Ishikawa (cell line): ENCODE measurements around the gene SLC7A7.

Experiments used
- CEBPB ChIP-seq: IDR thresholded peaks from 2 replicates; pipeline ENCODE4 v1.6.1; 2012
- CREB1 ChIP-seq: IDR thresholded peaks from 2 replicates; pipeline ENCODE4 v1.6.1; 2012; ENCODE audit warnings: low read depth
- EGR1 ChIP-seq: IDR thresholded peaks from 2 replicates; pipeline ENCODE4 v1.6.1; 2012
- EP300 ChIP-seq: IDR thresholded peaks from 2 replicates; pipeline ENCODE4 v1.6.1; 2012; ENCODE audit warnings: borderline replicate concordance
- FOXM1 ChIP-seq: IDR thresholded peaks from 2 replicates; pipeline ENCODE4 v1.6.1; 2012; ENCODE audit warnings: low read depth, borderline replicate concordance
- NFIC ChIP-seq: IDR thresholded peaks from 2 replicates; pipeline ENCODE4 v1.6.1; 2012
- RAD21 ChIP-seq: IDR thresholded peaks from 2 replicates; pipeline ENCODE4 v1.6.1; 2012; ENCODE audit warnings: low read depth
- TAF1 ChIP-seq: IDR thresholded peaks from 2 replicates; pipeline ENCODE4 v1.6.1; 2012; ENCODE audit warnings: low read depth, mild to moderate bottlenecking
- TCF12 ChIP-seq: IDR thresholded peaks from 2 replicates; pipeline ENCODE4 v1.6.1; 2012; ENCODE audit warnings: low read depth
- TEAD4 ChIP-seq: IDR thresholded peaks from 2 replicates; pipeline ENCODE4 v1.6.1; 2012
- YY1 ChIP-seq: IDR thresholded peaks from 2 replicates; pipeline ENCODE4 v1.6.1; 2012; ENCODE audit warnings: low read depth
- ZBTB7A ChIP-seq: IDR thresholded peaks from 2 replicates; pipeline ENCODE4 v1.6.1; 2012; ENCODE audit warnings: low read depth
- TF ChIP-seq, protein P1 (sequence below): IDR thresholded peaks from 2 replicates; pipeline ENCODE4 v1.6.1; 2012; ENCODE audit warnings: low read depth, mild to moderate bottlenecking
- TF ChIP-seq, protein P2 (sequence below): IDR thresholded peaks from 2 replicates; pipeline ENCODE4 v1.6.1; 2012
- TF ChIP-seq, protein P3 (sequence below): IDR thresholded peaks from 2 replicates; pipeline ENCODE4 v1.6.1; 2012

SLC7A7 gene

DNA sequence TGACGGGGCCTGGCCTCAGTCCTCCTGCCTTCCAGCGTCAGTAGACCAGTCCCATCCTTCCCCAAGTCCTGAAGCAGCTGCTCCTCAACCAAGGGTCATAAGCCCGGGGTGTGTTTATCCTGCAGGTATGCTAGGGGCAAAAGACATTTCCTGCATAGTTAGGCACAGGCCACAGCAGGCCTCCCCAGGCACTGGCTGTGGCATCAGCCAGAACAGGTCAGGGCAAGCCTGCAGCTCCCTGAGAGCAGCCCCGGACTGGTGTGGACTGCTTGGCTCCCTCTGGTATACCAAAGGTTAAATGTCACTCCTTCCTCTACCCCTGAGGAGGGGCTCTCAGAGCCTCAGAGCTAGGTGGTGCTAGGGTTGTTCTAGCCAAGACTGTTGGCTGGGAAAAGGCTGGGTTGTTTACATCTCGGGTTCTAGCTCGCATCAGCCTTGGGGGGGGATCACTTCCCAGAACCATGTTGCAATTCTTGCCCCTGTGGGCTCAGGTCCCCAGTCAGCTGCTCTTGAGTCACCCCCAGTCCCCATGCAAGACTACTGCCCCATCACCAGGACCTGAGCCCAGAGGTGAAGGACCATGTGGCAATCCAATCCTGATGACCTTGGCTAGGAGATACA, 24.0 kb upstream of the SLC7A7 start:
- TF ChIP-seq FOXM1 (no peak), RAD21 (no peak), YY1 (no peak), TAF1 (no peak), ZBTB7A (no peak), TEAD4 (no peak), TCF12 (no peak)

DNA sequence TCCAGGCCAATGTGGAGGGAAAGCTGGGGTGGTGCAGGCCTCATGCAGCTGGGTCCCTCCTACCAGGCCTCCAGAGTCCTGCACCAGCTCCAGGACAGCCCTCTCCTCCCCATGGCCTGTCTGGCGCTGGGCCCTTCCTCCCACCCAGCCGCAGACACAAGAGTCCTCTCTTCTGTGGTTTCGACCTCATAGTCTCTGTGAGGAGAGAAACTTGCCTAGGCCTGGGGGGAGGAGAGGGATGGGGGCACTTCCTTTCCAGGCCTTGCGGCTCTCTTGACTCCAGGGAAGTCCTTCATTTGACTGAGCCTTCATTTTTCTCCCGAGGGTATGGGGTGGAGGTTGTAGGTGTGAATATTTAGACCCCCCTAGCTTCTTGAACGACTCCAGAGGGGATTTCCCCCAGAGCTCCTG, 23.4 kb upstream of the SLC7A7 start:
- TF ChIP-seq TEAD4 (no peak), YY1 (no peak), ZBTB7A (no peak), TAF1 (no peak), CREB1 (no peak), EGR1 (no peak), RAD21 (no peak), NFIC (no peak), TCF12 (no peak)
- TF ChIP-seq, protein P1, sequence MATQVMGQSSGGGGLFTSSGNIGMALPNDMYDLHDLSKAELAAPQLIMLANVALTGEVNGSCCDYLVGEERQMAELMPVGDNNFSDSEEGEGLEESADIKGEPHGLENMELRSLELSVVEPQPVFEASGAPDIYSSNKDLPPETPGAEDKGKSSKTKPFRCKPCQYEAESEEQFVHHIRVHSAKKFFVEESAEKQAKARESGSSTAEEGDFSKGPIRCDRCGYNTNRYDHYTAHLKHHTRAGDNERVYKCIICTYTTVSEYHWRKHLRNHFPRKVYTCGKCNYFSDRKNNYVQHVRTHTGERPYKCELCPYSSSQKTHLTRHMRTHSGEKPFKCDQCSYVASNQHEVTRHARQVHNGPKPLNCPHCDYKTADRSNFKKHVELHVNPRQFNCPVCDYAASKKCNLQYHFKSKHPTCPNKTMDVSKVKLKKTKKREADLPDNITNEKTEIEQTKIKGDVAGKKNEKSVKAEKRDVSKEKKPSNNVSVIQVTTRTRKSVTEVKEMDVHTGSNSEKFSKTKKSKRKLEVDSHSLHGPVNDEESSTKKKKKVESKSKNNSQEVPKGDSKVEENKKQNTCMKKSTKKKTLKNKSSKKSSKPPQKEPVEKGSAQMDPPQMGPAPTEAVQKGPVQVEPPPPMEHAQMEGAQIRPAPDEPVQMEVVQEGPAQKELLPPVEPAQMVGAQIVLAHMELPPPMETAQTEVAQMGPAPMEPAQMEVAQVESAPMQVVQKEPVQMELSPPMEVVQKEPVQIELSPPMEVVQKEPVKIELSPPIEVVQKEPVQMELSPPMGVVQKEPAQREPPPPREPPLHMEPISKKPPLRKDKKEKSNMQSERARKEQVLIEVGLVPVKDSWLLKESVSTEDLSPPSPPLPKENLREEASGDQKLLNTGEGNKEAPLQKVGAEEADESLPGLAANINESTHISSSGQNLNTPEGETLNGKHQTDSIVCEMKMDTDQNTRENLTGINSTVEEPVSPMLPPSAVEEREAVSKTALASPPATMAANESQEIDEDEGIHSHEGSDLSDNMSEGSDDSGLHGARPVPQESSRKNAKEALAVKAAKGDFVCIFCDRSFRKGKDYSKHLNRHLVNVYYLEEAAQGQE = no peak
- TF ChIP-seq, protein P2, sequence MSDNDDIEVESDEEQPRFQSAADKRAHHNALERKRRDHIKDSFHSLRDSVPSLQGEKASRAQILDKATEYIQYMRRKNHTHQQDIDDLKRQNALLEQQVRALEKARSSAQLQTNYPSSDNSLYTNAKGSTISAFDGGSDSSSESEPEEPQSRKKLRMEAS = no peak
- TF ChIP-seq, protein P3, sequence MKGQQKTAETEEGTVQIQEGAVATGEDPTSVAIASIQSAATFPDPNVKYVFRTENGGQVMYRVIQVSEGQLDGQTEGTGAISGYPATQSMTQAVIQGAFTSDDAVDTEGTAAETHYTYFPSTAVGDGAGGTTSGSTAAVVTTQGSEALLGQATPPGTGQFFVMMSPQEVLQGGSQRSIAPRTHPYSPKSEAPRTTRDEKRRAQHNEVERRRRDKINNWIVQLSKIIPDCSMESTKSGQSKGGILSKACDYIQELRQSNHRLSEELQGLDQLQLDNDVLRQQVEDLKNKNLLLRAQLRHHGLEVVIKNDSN = no peak

DNA sequence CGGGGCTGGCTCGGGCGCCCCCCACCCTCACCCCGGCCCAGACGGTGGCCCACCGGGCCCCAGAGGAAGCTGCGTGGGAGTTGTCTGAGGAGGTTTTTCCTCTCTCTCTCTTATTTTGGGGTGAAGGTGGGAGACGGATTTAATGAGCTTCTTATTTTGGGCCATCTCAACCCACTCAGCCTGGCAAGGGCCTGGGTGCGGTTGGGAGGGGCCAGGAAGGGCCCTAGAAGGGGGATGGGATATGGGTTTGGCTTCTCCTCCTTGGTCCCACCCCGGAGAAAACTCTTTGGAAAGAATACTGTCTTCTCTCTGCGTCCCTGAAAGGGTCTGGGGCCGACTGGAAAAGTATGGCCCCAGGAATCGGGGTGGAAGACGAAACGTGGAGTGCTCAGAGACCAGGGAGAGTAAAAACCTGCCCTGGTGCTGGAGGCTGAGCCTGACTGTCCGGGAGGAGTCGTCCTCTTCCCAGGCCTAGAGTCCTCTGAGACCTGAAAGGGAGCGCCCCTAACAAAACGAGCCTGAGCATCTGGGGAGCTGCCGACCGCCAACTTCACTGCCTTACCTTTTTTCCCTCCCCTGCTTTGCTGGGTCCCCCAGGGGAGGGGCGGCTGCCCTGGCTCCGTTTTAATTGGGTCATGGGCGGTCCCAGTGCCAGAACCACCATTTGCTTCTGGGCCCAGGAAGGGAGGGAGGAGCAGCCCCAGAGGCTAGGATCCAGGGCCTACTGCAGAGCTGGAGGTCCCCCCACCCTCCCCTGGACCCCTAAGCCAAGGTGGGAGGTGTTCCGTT, 22.7 kb upstream of the SLC7A7 start:
- TF ChIP-seq, protein P2 = no peak
- TF ChIP-seq EP300 (no peak), RAD21 (no peak), CREB1 (no peak), CEBPB (no peak), FOXM1 (no peak), NFIC (no peak), TEAD4 (no peak), TAF1 (no peak), EGR1 (no peak)
- TF ChIP-seq, protein P1 = no peak

DNA sequence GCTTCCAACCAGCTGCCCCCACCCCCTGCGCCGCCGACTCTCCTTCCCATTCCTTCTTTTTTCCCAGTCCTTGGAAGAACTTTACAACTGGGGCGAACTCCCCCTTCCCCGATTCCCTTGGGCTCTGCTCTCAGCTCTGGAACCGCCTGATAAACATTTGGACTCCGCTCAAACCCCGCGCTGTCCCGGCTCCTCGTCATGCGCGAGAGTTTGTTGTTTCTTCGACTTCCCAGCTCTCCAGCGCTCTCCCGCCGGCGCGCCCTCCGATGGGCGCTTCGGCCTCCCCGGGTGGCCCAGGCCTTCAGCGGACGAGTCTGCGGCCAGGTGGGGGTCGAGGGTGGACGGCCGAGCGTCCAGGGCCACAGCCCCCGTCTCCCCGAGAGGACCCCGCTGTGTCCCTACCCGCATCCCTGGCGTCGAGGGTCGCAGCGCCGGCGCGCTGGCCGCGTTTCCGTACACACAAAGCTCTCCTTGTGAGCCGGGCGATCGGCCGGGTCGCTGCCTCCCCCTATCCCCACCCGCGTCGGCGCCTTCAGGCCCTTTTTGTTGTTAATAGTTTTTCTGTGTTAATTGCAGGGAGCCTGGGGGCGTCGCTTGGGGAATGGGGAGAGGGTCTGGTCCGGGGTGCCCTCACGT, 22.0 kb upstream of the SLC7A7 start:
- TF ChIP-seq, protein P1 = no peak
- TF ChIP-seq TEAD4 = no peak
- 0 out of 2 replicates have a peak, but pooled peaks have one; percentile 29 for TF ChIP-seq TCF12
- no peak for TF ChIP-seq FOXM1
- no peak for TF ChIP-seq NFIC
- TF ChIP-seq RAD21 = no peak
- TF ChIP-seq YY1 = no peak
- TF ChIP-seq EP300 = no peak
- TF ChIP-seq EGR1 = no peak
- no peak for TF ChIP-seq CEBPB
- TF ChIP-seq CREB1 = no peak
- peak; percentile 63 for TF ChIP-seq ZBTB7A
- peak; percentile 24; the same call in 1 of the 2 replicates for TF ChIP-seq TAF1
- TF ChIP-seq, protein P3 = no peak
- TF ChIP-seq, protein P2 = 0 out of 2 replicates have a peak, but pooled peaks have one; percentile 23
